LHCN-M2 (cell line): Measurements from ENCODE around the gene TMEM94. TPM values are rescaled to one million over a fixed set of nuclear protein-coding genes. Genes with fewer than 3 reads are reported as not detected.
A peak's percentile ranks its signal among the peaks of the same experiment; 100 is the strongest.

Experiments
- DNase-seq: peaks from one replicate; pipeline ENCODE4 v3.0.0-alpha.2; 2012; ENCODE audit warnings: low read depth
- total RNA-seq: library from RNA; depleted of rRNA; stranded (reverse); fragments of >200 nt; gene quantifications from 2 replicates; pipeline ENCODE4 v1.2.3, GENCODE V29; 2014

The TMEM94 gene
- total RNA-seq, 1 experiment from 2014 or later: 57.1 TPM

DNA sequence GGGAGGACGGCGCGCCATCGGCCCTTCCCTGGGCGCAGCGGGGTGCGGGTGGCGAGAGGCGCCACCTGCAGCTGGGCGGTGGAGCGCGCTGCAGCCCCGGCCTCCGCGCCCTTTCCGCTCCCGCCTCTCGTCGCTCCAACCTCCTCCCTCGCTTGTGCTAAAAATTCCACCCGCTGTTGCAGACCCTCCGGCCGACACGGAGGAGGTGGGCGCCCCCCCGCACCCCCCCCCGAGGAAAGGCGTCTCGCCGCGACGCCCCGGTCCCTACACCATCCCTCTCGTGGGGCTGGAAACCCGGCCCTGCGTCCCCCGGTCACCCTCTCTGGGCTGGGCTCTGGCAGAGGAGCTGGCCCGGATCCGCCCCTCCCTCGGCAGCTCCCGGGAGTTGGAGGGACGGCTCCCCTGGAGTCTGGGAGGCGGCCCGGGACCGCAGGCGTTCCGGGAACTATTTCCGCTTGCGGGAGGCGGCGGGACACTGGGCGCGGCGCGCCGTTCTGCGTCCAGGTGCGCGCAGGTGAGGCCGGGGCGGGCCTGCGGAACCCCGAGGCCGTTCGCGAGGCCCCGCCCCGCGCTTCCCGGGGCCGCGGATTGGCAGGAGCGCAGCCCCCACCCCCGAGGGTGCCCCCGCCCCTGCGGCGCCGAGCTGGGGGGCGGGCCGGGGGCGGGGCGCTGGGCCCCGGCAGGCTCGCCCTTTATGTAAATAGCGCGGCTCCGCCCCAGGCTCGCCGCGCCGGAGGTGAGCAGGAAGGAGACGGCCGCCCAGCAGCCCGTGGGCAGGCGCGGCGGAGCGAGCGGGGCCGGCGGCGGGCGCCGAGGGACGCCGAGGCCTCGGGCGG lies 68.8 kb downstream of the TMEM94 start, which contains the start of gene LLGL2:
TSS of gene LLGL2 (plus strand) at position 728 of the 836 bp plus-strand sequence. CDS start 17,730 bp downstream, outside the sequence.
- DNase-seq: no peak

DNA sequence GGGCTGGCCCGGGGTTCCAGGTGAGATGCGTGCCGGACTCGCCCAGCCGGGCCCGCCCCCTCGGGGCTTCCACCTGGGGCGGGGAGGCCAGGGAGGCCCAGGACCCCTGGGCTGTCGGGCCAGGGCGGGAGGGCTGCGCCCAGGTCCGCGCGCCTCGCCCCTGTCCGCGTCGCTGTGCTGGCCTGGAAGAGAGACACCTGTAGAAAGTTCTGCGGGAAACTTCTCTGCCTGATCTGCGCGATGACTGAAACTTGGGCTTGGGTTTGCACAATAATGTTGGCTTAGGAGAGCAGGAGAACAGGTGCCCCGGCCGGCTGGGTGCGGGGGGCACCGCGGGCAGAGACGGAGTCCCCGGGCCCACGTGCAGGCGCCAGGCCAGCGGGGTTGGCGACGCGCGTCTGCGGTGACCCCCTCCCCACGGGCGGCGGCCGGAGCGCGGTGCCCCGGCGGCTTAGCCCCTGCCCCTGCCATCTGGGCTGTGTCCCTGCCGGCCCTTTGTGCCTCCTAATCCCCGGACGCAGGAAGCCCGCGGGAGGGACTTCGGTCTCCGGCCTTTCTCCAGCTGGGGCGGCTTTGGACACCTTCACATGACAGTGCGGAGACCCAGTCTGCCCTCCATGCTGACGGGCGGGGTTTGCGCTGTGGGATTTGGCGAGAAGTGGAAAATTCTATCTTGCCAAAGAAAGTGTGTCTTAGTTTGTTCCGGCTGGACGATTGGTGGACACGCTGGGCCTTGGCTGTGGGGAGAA lies 69.5 kb downstream of the TMEM94 start:
- no peak for DNase-seq

DNA sequence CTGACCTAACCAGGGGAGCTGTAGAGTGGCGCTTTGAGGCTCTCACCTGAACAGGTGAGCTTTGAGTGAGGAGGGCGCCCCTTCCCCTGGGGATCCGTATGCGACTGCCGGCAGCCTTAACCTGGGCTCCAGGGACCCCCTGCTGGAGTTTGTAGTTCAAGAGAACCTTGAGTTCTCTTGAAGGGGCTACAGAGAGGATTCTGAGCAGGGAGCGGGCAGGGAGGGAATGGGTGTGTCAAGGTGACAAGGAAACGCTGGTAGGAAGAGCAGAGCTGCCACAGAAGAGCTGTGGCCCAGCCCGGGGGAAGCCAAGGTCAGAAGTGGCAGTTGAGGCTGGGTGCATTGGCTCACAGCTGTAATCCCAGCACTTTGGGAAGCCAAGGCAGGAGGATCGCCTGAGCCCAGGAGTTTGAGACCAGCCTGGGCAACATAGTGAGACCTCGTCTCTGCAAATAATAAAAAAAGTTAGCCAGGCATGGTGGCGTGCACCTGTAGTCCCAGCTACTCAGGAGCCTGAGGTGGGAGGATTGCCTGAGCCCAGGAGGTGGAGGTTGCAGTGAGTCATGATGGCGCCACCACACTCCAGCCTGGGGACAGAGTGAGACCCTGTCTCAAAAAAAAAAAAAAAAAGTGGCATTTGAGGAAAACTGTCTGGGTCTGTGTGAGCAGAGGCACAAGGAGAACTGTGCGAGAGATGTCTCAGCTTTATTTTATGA lies 70.3 kb downstream of the TMEM94 start:
- DNase-seq: no peak

DNA sequence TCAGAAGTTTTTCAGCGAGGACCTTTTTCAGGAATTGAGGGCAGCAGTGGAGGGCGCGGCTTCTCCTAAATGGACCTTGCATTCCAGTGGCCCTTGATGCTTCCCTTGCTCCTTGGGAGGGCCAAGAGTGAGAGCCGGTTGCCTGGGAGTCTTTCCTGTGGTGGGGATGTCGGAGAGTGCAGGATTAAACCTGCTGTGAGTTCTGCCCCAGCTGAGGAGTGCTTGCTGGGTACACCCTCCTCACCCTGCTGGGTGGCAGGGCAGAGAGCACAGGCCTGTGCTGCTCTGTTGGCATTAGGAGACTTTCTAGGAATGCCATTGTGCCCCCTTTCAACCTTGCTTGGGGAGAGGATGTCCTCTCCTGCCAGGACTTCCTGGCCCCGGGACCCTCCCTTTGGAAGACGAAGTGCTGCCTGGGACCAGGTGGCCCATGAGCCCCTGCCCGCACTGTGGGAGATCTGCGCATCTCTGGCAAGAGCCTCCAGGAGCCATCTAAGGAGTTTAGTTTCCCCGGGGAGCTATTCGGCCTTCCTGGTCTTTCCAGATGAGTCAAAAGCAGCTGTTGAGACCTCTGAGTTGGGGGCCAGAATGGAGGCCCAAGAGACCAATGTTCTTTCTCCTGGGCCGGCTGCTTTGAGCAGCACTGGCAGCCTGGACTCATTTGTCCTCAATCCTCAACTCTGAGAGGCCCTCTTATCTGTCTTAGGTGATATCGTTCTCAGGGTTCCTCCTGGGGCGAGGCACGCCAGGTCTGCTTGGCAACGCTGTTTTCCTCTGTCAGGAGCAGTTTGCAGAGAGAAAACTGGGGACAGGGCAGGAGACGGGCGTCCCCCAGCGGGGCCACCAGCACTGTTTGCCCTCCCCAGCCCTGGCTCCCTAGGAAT lies 74.6 kb downstream of the TMEM94 start:
- peak; percentile 57 for DNase-seq

DNA sequence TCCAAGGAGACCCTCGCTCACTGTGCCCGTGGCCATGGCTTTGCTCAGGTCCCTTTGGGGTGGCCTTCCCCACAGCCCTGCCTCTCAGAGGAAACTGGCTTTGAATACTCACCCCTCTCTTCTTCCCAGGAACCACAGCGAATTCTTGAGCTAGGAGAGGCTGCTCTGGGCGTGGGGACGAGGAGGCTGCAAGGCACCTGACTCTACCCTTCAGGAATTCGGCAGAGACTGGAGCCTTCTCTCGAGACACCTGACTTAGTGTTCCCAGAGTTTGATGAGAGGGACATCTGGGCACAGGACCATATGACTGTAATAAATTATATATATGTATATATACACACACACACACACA lies 75.3 kb downstream of the TMEM94 start:
- DNase-seq: peak; percentile 33

DNA sequence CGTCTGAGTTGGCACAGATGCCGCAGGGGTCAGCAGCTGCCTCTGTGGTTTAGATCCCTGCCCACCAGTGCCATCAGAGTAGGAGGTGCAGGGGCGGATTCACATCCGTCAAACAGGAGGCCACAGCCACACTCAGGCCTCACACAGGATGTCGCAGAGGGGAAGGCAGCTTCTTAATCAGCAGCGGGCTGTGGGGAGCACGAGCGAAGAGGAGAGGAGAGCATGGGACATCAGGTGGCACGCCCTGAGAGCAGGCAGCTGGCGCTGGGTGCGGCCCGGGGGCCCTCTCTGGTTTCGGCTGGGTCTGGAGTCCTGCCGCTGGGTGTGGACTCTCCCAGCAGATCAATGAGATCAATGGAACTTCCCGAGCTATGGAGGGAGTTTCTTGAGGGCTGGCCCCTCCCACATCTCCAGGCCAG lies 78.7 kb downstream of the TMEM94 start:
- peak; percentile 50 for DNase-seq

DNA sequence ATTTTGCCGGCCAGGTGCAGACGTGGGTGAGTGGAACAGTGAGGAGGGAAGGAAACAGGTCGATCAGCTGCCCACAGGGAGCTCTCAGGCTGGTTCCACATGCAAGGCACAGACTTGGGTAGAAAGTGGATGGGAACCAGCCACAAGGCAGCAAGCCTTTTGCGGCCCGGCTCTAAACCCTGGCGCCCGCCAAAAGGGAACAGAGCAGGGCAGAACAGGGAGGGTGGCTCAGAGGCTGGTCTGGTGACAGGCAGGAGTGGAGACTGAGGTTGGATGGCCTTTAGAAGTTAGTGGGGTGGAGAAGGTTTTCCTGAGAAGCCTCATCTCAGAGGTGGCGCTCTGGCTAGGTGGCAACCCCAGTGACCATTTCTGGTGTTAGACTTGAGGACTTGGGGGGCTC lies 79.4 kb downstream of the TMEM94 start:
- DNase-seq: no peak

DNA sequence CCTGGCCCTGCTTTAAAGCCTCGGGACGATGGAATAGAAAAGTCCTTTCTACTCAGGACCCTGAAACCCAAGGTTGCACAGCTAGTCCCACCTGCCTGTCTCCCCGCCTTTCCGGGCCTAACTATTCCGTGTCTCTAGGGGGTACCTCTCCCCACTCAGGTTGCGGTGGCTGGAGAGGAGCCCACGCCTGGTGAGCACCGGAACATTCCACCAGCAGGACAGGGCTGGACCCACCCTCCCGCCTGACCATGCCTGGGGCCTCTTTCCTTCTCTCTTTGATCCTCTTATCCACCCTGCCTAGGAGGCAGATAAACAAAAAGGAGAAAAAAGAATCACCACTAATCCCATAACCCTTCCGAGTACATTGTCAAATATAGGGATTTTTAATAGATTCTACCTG lies 79.9 kb downstream of the TMEM94 start:
- no peak for DNase-seq

DNA sequence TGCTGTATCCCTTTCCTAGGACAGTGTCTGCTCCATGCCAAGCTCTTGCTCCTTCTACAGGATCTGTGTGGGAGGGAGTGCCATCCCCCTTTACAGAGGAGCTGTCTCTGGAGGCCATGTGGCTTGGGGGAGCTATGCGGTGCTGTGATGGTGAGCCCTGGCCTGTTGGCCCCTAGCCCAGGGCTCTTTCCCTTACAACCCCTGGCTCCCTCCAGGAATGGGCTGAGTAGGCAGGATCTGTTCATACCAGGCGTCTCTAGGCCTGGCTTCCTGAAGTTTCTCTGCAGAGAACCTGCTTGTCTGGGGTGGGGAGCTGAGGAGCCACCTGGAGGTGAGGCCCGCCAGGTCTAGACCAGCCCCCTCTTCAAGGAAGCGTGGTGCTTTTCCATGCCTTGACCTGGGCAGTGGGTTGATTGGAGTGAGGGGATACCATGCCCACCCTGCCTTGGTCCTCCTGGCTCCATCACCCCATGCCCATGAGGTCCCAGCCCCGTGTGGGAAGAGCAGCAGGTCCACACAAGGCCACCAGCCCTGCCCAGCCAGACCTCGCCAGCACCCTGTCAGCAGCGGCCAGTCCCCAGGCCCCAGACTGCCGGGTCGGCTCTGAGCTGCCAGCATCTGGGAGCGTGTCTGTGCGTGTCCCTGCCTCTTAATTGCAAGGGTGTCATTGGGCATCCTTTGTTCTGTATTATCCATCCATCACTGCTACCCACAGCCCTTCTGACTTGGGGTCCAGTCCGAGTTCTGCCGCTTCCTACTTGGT lies 83.7 kb downstream of the TMEM94 start:
- DNase-seq: no peak

DNA sequence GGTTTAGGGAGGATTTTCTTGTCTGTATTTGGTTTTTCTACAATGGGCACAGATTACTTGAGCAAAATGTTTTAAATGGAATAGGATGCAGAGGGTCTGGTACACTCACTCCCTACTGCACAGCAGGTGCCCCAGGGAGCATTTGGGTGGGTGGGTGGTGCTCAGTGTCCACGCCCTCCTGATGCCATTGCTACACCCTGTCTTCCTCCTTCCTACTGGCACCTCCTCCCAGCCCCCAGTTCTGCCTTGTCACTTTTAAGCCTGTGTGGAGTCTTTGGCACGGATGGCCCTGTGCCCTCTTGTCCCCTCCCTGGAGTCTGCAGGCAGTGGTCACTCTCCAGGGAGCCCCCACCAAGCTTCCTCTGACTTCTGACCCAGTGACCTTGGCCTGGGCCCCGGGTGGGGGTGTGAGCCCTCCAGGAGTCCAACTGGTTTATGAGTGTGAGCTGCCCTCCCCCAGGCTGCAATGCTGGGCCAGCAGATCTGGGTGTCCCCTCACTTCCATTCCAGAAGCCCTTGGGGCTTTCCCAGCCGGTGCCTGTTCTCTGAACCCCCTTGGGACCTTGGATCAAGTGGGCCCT lies 84.6 kb downstream of the TMEM94 start:
- DNase-seq: no peak

DNA sequence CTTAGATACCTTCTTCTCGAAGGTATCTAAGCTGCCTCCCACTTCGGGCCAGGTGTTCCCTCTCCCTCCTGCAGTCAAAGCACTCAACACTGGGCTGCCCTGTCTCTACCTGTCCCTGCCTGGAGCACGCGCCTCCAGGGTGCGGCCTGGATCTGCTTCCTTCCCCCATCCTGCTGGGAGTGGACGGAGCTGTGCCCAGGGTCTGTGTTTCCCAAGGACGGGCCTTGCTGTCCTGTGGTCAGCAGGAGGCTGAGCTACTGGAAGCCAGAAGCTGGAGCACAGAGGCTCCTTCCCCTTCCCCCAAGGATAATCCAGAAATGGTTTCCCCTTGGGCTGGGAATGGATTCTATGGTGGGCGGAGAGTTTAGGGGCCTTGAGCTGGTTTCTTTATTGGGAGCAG lies 85.8 kb downstream of the TMEM94 start:
- no peak for DNase-seq

DNA sequence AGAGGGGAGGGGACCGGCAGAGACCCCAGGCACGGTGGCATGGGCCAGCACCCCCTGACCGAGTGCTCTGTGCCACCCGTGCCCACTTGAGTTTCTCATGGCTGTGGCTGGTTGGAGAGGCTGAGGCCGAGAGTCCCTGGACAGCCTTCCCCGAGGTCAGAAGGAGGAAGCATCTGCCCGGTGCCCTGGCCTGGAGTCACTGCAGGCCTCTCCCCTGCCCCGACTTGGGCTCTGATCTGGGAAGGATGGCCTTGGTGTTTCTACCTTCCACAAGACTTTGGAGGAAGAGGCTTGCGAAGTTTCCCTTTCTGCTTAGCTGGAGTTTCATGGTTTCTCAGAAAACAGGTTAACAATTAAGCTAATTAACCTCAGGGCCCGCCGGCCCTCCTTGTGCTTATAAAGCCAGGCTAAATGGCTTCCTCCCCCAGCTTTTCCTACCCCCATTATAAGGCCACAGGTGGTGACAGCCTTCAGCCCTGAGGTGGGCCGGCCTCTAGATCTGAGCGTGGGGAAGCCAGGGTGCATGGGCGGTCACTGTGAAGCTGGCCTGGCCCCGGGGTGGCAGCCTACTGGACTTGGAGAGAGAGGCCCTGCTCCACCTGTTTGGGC lies 86.4 kb downstream of the TMEM94 start:
- no peak for DNase-seq

DNA sequence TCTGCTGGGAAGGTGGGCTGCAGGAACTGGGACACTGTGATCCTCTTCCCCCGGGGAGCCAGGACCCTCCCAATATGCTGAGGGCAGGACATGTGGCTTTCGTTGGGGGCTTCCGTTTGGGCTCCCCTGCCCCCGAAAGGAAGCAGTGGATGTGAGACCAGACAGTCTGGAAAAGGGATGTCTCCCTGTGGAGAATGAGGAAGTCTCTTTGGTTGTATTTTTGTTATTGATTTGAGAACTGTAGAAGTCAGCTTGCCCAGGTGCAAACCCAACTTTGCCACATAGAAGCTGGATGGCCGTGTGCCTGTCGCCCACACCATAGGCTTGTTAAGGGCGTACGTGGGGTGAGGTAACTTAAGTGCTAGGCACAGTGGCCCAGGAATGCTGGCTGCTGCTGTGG lies 87.8 kb downstream of the TMEM94 start:
- no peak for DNase-seq

DNA sequence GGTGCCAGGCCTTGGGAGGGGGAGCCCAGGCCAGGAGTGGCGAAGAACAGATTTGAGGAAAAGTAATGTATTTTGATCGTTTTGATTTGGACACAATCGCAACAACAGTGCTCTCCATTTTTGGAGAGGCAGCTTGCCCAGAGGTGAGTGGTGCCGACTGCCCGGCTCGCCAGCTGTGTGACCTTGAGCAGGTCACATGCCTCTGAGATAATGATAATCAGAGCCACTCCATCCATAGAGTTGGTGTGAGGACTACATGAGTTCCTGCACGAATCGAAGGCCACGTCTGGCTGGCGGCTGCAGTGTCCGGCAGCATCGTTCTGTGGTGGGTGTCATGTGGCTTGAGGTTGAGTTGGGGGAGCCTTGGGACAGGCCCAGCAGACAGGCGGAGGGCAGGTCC lies 89.7 kb downstream of the TMEM94 start:
- no peak for DNase-seq

DNA sequence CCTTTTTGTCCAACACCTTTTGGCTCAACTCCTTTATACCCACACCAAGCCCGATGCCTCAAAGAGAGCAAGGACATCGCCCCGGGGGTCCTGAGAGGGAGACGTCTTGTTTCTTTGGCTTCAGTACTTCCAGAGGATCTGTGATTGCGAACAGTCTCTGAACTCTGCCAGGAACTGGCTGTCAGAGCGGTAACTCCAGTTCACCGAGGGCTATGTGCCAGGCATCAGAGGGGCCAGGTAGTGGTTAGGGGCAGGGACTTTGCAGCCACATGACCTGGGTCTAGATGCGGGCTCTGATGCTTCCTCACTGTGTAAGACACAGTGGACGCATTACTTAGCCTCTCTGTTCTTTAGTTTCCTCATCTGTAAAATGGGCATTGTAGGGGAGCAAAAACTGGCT lies 90.7 kb downstream of the TMEM94 start:
- DNase-seq: no peak

DNA sequence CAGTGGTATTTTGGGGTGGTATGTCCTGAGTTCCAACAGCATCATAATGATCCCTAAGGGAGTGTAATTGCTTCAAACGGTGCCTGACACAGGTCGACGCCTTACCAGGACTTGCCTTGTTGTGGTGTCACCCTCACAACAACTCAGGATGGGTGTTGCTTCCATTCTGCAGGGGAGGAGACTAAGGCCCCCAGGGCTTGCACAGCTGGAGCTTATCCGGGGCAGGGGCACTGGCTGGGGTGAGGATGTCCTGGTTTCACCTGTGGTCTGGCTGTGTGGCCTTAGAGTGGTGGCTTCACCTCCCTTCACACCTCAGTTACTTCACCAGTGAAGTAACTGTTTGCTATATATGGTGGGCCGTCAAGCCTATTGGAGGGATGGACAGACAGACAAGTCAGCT lies 92.4 kb downstream of the TMEM94 start:
- no peak for DNase-seq
